HL-60 (cell line): Measurements from ENCODE around the gene IRAK2.

ENCODE experiments used
- DNase-seq, 2 experiments: peaks; one replicate each; pipeline ENCODE4 v3.0.0-alpha.2; 2010 to 2020; ENCODE audit warnings: low read depth in 1 of 2, low spot score in 1 of 2
- H3K27ac ChIP-seq: fragments of 250-450 bp; sonication (Bioruptor Pico); replicated peaks from 2 replicates; pipeline ENCODE4 v1.5.1; 2020; ENCODE audit warnings: mild to moderate bottlenecking, moderate library complexity
- H3K27me3 ChIP-seq: fragments of 250-450 bp; sonication (Bioruptor Pico); 2 replicates; pipeline ENCODE4 v1.5.1; 2021; ENCODE audit warnings: mild to moderate bottlenecking, moderate library complexity; ENCODE audit not compliant: insufficient read depth, poor library complexity, severe bottlenecking
- H3K4me3 ChIP-seq: replicated peaks from 2 replicates; pipeline ENCODE4 v1.5.1; 2011; ENCODE audit warnings: mild to moderate bottlenecking, control low read depth, low read length; ENCODE audit not compliant: insufficient read depth
- GABPA ChIP-seq: IDR thresholded peaks from 2 replicates; pipeline ENCODE4 v1.6.1; 2012; ENCODE audit warnings: low read depth
- POLR2AphosphoS5 ChIP-seq: IDR thresholded peaks from 2 replicates; pipeline ENCODE4 v1.6.1; 2012; ENCODE audit warnings: low read depth
- SPI1 ChIP-seq: IDR thresholded peaks from 2 replicates; pipeline ENCODE4 v1.6.1; 2012; ENCODE audit warnings: low read depth, mild to moderate bottlenecking, borderline replicate concordance
- TF ChIP-seq, protein P1 (sequence below): IDR thresholded peaks from 2 replicates; pipeline ENCODE4 v1.6.1; 2012; ENCODE audit warnings: low read depth; ENCODE audit not compliant: insufficient replicate concordance
- TF ChIP-seq, protein P2 (sequence below): IDR thresholded peaks from one replicate; pipeline ENCODE4 v1.5.1; 2011; ENCODE audit warnings: low read length, control low read depth, inconsistent platforms; ENCODE audit not compliant: insufficient read depth

IRAK2 gene

GRCh38 chr3:10281951-10282350, 117.2 kb downstream of the IRAK2 start:
- TF ChIP-seq GABPA (no peak), SPI1 (no peak), POLR2AphosphoS5 (no peak)
- TF ChIP-seq, protein P1, sequence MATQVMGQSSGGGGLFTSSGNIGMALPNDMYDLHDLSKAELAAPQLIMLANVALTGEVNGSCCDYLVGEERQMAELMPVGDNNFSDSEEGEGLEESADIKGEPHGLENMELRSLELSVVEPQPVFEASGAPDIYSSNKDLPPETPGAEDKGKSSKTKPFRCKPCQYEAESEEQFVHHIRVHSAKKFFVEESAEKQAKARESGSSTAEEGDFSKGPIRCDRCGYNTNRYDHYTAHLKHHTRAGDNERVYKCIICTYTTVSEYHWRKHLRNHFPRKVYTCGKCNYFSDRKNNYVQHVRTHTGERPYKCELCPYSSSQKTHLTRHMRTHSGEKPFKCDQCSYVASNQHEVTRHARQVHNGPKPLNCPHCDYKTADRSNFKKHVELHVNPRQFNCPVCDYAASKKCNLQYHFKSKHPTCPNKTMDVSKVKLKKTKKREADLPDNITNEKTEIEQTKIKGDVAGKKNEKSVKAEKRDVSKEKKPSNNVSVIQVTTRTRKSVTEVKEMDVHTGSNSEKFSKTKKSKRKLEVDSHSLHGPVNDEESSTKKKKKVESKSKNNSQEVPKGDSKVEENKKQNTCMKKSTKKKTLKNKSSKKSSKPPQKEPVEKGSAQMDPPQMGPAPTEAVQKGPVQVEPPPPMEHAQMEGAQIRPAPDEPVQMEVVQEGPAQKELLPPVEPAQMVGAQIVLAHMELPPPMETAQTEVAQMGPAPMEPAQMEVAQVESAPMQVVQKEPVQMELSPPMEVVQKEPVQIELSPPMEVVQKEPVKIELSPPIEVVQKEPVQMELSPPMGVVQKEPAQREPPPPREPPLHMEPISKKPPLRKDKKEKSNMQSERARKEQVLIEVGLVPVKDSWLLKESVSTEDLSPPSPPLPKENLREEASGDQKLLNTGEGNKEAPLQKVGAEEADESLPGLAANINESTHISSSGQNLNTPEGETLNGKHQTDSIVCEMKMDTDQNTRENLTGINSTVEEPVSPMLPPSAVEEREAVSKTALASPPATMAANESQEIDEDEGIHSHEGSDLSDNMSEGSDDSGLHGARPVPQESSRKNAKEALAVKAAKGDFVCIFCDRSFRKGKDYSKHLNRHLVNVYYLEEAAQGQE: no peak
- TF ChIP-seq, protein P2, sequence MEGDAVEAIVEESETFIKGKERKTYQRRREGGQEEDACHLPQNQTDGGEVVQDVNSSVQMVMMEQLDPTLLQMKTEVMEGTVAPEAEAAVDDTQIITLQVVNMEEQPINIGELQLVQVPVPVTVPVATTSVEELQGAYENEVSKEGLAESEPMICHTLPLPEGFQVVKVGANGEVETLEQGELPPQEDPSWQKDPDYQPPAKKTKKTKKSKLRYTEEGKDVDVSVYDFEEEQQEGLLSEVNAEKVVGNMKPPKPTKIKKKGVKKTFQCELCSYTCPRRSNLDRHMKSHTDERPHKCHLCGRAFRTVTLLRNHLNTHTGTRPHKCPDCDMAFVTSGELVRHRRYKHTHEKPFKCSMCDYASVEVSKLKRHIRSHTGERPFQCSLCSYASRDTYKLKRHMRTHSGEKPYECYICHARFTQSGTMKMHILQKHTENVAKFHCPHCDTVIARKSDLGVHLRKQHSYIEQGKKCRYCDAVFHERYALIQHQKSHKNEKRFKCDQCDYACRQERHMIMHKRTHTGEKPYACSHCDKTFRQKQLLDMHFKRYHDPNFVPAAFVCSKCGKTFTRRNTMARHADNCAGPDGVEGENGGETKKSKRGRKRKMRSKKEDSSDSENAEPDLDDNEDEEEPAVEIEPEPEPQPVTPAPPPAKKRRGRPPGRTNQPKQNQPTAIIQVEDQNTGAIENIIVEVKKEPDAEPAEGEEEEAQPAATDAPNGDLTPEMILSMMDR: no peak
- DNase-seq: no peak
- H3K27ac ChIP-seq: no peak overlapping the region
- no peak overlapping the region for H3K4me3 ChIP-seq
- no peaks in the 10 kb centered on the region for H3K27me3 ChIP-seq

DNA sequence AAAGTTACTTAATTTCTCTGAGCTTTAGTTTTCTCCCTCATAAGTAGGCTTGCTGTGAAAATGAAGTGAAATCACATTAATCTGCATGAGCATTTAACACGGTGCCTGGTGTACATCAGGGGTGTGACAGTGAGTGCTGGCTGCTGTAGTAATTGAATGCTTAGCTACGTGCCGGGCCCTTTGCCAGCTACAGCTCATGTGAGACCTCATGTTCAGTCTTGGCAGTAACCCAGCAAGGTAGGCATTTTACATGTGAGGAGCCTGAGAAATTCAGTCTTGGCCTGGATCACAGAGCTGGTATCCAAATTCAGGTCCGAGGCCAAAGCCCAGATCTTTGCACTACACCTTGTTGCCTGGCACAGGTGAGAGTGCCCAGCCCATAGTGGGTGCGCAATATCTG, 118.9 kb downstream of the IRAK2 start:
- Histone ChIP-seq H3K4me3 (no peak overlapping the region), H3K27ac (no peak overlapping the region), H3K27me3 (no peaks in the 10 kb centered on the region)
- no peak for DNase-seq
- TF ChIP-seq GABPA: no peak
- no peak for TF ChIP-seq SPI1
- no peak for TF ChIP-seq POLR2AphosphoS5

DNA sequence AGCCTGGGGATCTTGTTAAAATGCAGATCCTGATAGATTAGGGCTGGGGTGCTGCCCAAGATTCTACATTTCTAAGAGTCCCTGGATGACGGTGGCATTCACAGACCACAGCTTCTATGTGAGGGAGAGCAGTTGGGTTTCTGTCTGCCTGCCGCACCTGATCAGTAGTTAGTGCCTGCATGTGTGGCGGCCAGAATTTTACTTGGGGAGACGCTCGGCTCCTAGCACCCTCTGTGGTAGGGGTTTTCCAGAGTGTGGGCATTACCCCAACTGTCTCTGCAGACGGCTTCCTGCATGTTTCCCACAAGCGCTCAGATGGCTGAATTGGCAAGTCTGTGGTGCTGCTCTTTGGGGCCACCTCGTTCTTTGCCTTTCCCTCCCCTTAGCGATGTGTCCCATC, 119.8 kb downstream of the IRAK2 start:
- no peak for TF ChIP-seq GABPA
- DNase-seq: no peak
- H3K27ac ChIP-seq: no peak overlapping the region
- H3K27me3 ChIP-seq: no peaks in the 10 kb centered on the region
- no peak overlapping the region for H3K4me3 ChIP-seq

GRCh38 chr3:10285272-10286132, 120.8 kb downstream of the IRAK2 start:
- TF ChIP-seq SPI1 (no peak), GABPA (no peak), POLR2AphosphoS5 (no peak)
- TF ChIP-seq, protein P2: no peak
- TF ChIP-seq, protein P1: no peak
- DNase-seq: no peak

More at GRCh38 chr3:10285272-10286132, 120.8 kb downstream of the IRAK2 start:
- no peak overlapping the region for H3K27ac ChIP-seq
- no peak overlapping the region for H3K4me3 ChIP-seq
- no peaks in the 10 kb centered on the region for H3K27me3 ChIP-seq
